Melanocyte of skin (primary cell): ENCODE data around the gene GORASP1. TPM values are rescaled to one million over a fixed set of nuclear protein-coding genes. Genes with fewer than 3 reads are reported as not detected.

Experiments
- total RNA-seq, 2 donors: library from RNA; depleted of rRNA; stranded (reverse); fragments of >200 nt; gene quantifications; 2 replicates each; pipeline ENCODE4 v1.2.3, GENCODE V29; 2012

The GORASP1 gene
- total RNA-seq: 10 to 100 TPM; 43.0 to 47.5 TPM

GRCh38 chr3:39107388-39108199 lies at the start of gene GORASP1, which contains the start of gene TTC21A:
TSS of gene GORASP1 (minus strand) at chr3:39107627. CDS start at chr3:39107541, 86 bp downstream.
TSS of gene TTC21A (plus strand) at chr3:39107680. CDS start at chr3:39107838, 158 bp downstream.

GRCh38 chr3:39051649-39052561 lies 55.5 kb downstream of the GORASP1 start, which contains the start of the genes SCN11A and WDR48:
TSS of gene SCN11A (minus strand) at chr3:39051944. CDS start at chr3:38950362, 101,582 bp downstream.
TSS of gene WDR48 (plus strand) at chr3:39052016. CDS start at chr3:39052026, 10 bp downstream.

Other genes starting within 250 kb of the GORASP1 start
- gene SCN11A, start 55.7 kb downstream of the GORASP1 start, total RNA-seq: not detected
- 10 to 100 TPM; 23.3 to 27.2 TPM for gene WDR48, start 55.6 kb downstream of the GORASP1 start, total RNA-seq
- 1 to 10 TPM; 1.7 to 4.5 TPM for gene TTC21A, start 53 bp upstream of the GORASP1 start, total RNA-seq
- gene CSRNP1, start 46.0 kb upstream of the GORASP1 start, total RNA-seq: 1 to 10 TPM; 3.1 to 4.7 TPM
- not detected for gene XIRP1, start 85.0 kb upstream of the GORASP1 start, total RNA-seq
- not detected for gene CX3CR1, start 172.4 kb upstream of the GORASP1 start, total RNA-seq
- not detected for gene CCR8, start 222.1 kb upstream of the GORASP1 start, total RNA-seq